MCF 10A (cell line): ENCODE data around the gene GORASP1. TPM values are rescaled to one million over a fixed set of nuclear protein-coding genes. Genes with fewer than 3 reads are reported as not detected.

Experiments used
- Bru-seq: library from RNA; stranded (reverse); fragments of 400-500 nt; gene quantifications from one replicate; lab custom pipeline; 2021; lab: Mats Ljungman, UMichigan
- BruChase-seq, 2 experiments: library from RNA; stranded (reverse); fragments of 400-500 nt; gene quantifications; one replicate each; lab custom pipeline; 2021; lab: Mats Ljungman, UMichigan
- BruUV-seq: library from RNA; stranded (reverse); fragments of 400-500 nt; replicated peaks from 2 replicates; lab custom pipeline; 2021; lab: Mats Ljungman, UMichigan
- CTCF ChIA-PET: fragments of 300-600 bp; sonication (Branson Sonifier 250); formaldehyde crosslinking; extraction: SDS; loops from one replicate; lab custom pipeline; 2021; ENCODE audit warnings: antibody characterized with exemption, inconsistent platforms; lab: Yijun Ruan, JAX
- POLR2A ChIA-PET: fragments of 300-600, 350-650 bp; sonication (Branson Sonifier 250); formaldehyde crosslinking; extraction: SDS; loops from one replicate; lab custom pipeline; 2020; ENCODE audit warnings: antibody characterized with exemption, inconsistent platforms; lab: Yijun Ruan, JAX
- DNase-seq: peaks from one replicate; pipeline ENCODE4 v3.0.0-alpha.2; 2018; ENCODE audit not compliant: unreplicated experiment
- H3K27ac Mint-ChIP-seq: one replicate; pipeline ENCODE4 v1.8.0; 2022; ENCODE audit warnings: mild to moderate bottlenecking, low read depth, mixed read lengths; ENCODE audit not compliant: unreplicated experiment
- H3K27me3 Mint-ChIP-seq: one replicate; pipeline ENCODE4 v1.8.0; 2022; ENCODE audit warnings: mixed read lengths; ENCODE audit not compliant: insufficient read depth, unreplicated experiment
- H3K36me3 Mint-ChIP-seq: one replicate; pipeline ENCODE4 v1.8.0; 2022; ENCODE audit warnings: mild to moderate bottlenecking, moderate library complexity, mixed read lengths; ENCODE audit not compliant: insufficient read depth, unreplicated experiment
- H3K4me1 Mint-ChIP-seq: one replicate; pipeline ENCODE4 v1.8.0; 2022; ENCODE audit warnings: mixed read lengths; ENCODE audit not compliant: insufficient read depth, unreplicated experiment
- H3K4me3 Mint-ChIP-seq: one replicate; pipeline ENCODE4 v1.8.0; 2022; ENCODE audit warnings: mild to moderate bottlenecking, moderate library complexity, mixed read lengths; ENCODE audit not compliant: unreplicated experiment
- H3K9me3 Mint-ChIP-seq: one replicate; pipeline ENCODE4 v1.8.0; 2022; ENCODE audit warnings: mixed read lengths; ENCODE audit not compliant: unreplicated experiment
- CTCF ChIP-seq: fragments of 200-600 bp; IDR thresholded peaks from one replicate; pipeline ENCODE4 v1.8.0; 2022; ENCODE audit warnings: antibody characterized with exemption, mild to moderate bottlenecking; ENCODE audit not compliant: unreplicated experiment
- intact Hi-C: fragments of 100-400 bp; cut with micrococcal nuclease; formaldehyde crosslinking; loops from 2 replicates; pipeline ENCODE4 v1.14.1; 2022
- long read RNA-seq: library from polyadenylated mRNA; stranded (forward); transcript quantifications from one replicate; pipeline ENCODE4 v2.0.0, GENCODE V29; 2022
- total RNA-seq: library from RNA; stranded (reverse); gene quantifications from 2 replicates; pipeline ENCODE4 v1.2.3, GENCODE V29; 2022

The GORASP1 gene
- total RNA-seq: 34.4 and 40.7 TPM in 2 replicates
- percentile 61 among the genes with signal in this experiment for Bru-seq, nascent RNA
- percentile 78 among the genes with signal in this experiment for BruChase-seq, experiment 1, labeled RNA remaining after a 6-hour chase
- BruChase-seq, experiment 2, labeled RNA remaining after a 2-hour chase: percentile 72 among the genes with signal in this experiment
- long read RNA-seq, transcript GORASP1-213 (9 exons, 2,873 nt): minor isoform, 8 of 72 reads
- long read RNA-seq, transcript GORASP1-201 (9 exons, 3,722 nt): major isoform, 32 of 72 reads
- long read RNA-seq, partial matches to known transcripts: 6 of 72 reads
- long read RNA-seq, other reads (novel, unspliced or antisense): 24 of 72 reads

- ChIA-PET POLR2A (interaction anchor here (0.6 to 1.8 kb wide), 17 partner anchors 8 to 200 kb away, joined by 3 to 9 read pairs (median 5); no protein-coding TSS in a partner anchor), CTCF (interaction anchor here (0.6 to 5.9 kb wide), 12 partner anchors 10 to 1440 kb away, joined by 3 to 39 read pairs (median 6); no protein-coding TSS in a partner anchor)
- Mint-ChIP-seq H3K4me1 (peaks cover 37% of the 10 kb centered on the region), H3K36me3 (no peaks in the 10 kb centered on the region), H3K27me3 (no peaks in the 10 kb centered on the region), H3K9me3 (no peaks in the 10 kb centered on the region), H3K4me3 (peak within 1 kb of the TSS; percentile 94), H3K27ac (peak within 1 kb of the TSS; percentile 94)
- intact Hi-C loops: loop anchor here (2.0 kb wide), 1 partner anchor 73 kb away; no protein-coding TSS in a partner anchor
- peak; percentile 84 for DNase-seq
- no peak for TF ChIP-seq CTCF
- BruUV-seq: no TSS peak
These were observed at the start of gene GORASP1, which contains the start of gene TTC21A for GRCh38 chr3:39107388-39108199. Gene GORASP1, minus strand, starts transcription at chr3:39107627. Its CDS starts 86 bp downstream, at chr3:39107541. Gene TTC21A, plus strand, starts transcription at chr3:39107680. Its CDS starts 158 bp downstream, at chr3:39107838.

DNA sequence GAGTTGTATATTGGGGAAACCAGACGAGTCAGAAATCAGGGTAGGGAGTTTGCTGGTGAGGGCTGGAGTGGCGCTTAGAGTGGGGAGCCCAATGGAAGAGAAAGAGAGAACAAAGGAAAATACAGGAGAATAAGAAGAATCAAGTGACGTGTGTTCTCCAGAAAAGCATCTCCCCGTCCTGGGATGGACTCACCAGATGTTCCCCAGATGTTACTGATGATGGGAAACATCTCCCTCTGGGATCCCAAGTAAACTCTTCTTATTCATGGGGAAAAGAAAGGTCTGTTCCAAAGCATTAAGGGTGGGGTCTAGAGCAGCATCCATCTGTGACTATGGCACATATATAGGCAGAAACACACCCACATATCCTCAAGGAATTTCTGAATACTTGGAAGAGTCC is 49.0 kb upstream of the GORASP1 start:
- no peak for TF ChIP-seq CTCF
- DNase-seq: no peak
- no peak overlapping the region for H3K4me3 Mint-ChIP-seq
- CTCF ChIA-PET: interaction anchor here (0.6 to 1.6 kb wide), 6 partner anchors 26 to 1973 kb away, joined by 3 to 6 read pairs (median 4); no protein-coding TSS in a partner anchor
- no peaks in the 10 kb centered on the region for H3K36me3 Mint-ChIP-seq
- intact Hi-C loops: no loop called here
- H3K4me1 Mint-ChIP-seq: peaks cover 24% of the 10 kb centered on the region
- H3K27me3 Mint-ChIP-seq: no peaks in the 10 kb centered on the region
- no TSS peak for BruUV-seq
- no peak overlapping the region for H3K27ac Mint-ChIP-seq
- H3K9me3 Mint-ChIP-seq: no peaks in the 10 kb centered on the region
- POLR2A ChIA-PET: interaction anchor here (1.6 kb wide), 1 partner anchor 10 kb away, joined by 5 read pairs; no protein-coding TSS in a partner anchor

DNA sequence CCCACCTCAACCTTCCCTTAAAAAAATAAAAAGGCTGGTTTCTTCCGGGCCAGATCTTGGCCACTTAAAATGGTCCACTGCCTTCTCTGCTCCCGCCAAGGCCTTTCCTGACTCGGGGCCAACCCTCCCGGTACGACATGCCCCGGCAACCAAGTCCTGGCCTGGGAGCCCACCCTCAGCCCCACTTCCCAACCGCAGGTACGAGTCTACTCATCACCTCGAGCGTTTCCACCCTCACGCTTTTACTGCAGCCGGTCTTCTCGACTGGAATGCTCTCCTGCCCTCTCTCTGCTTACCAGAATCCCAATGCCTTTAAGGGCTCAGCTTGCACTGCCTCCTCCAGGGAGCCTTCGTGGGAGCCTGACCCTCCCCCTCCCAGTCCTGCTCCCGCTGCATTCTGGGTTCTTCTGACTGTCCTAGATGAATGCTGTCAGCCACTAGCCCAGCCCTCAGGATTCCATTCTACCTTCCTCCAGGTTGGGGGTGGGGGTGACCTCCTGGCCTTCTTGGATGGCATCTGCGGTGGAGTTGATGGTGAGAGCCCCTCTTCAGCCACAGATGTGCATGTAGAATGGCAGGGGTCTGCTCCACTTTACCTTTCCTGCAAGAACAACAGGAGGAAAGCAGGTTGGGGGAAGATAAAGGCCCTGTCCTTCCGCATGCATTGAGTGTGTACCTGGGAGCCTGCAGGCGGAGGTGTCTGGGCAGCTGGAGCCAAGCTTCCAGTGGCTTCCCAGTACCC is 47.0 kb upstream of the GORASP1 start:
- DNase-seq: peak; percentile 31

More for the DNA sequence above, 47.0 kb upstream of the GORASP1 start:
- no peak for TF ChIP-seq CTCF
- Mint-ChIP-seq H3K27ac (peak overlapping the region; percentile 25), H3K4me3 (peak overlapping the region; percentile 97), H3K4me1 (peaks cover 38% of the 10 kb centered on the region), H3K36me3 (no peaks in the 10 kb centered on the region), H3K9me3 (no peaks in the 10 kb centered on the region), H3K27me3 (no peaks in the 10 kb centered on the region)
- POLR2A ChIA-PET: no interaction called here
- intact Hi-C loops: no loop called here
- CTCF ChIA-PET: no interaction called here
- no TSS peak for BruUV-seq
